Fibroblast of lung (primary cell): ENCODE results near the gene JMJD4. TPM values are rescaled to one million over a fixed set of nuclear protein-coding genes. Genes with fewer than 3 reads are reported as not detected.

Experiments used
- DNase-seq, 2 donors: peaks; one replicate each; pipeline versions ENCODE4 v3.0.0 to v3.0.0-alpha.2; 2010; ENCODE audit warnings: low read depth in 2 of 2
- H2AFZ ChIP-seq: 2 replicates; pipeline ENCODE4 v1.5.1; 2012; ENCODE audit warnings: low read length, control low read depth, inconsistent platforms
- H3K27ac ChIP-seq: 2 replicates; pipeline ENCODE4 v1.5.1; 2011; ENCODE audit warnings: low read length, control low read depth; ENCODE audit not compliant: insufficient read depth
- H3K27me3 ChIP-seq: 2 replicates; pipeline ENCODE4 v1.5.1; 2011; ENCODE audit warnings: mild to moderate bottlenecking, low read length; ENCODE audit not compliant: control insufficient read depth, insufficient read depth
- H3K36me3 ChIP-seq: 2 replicates; pipeline ENCODE4 v1.5.1; 2011; ENCODE audit warnings: low read length; ENCODE audit not compliant: control insufficient read depth, insufficient read depth
- H3K4me1 ChIP-seq: 2 replicates; pipeline ENCODE4 v1.5.1; 2011; ENCODE audit warnings: low read length; ENCODE audit not compliant: control insufficient read depth, insufficient read depth; ENCODE audit errors: extremely low read depth
- H3K4me2 ChIP-seq: 2 replicates; pipeline ENCODE4 v1.5.1; 2011; ENCODE audit warnings: low read length, control low read depth; ENCODE audit not compliant: insufficient read depth; ENCODE audit errors: extremely low read depth
- H3K4me3 ChIP-seq, 4 experiments: fragments of 200-600 bp in 1 of 4; sonication (generic) in 1 of 4; replicated peaks in 1 of 4; 2 replicates each; pipeline ENCODE4 v1.5.1; 2011 to 2016; ENCODE audit warnings: low read length in 4 of 4, low read depth in 3 of 4, mild to moderate bottlenecking in 3 of 4, control low read depth in 2 of 4, inconsistent platforms in 1 of 4, mixed read lengths in 1 of 4; ENCODE audit not compliant: insufficient read depth in 1 of 4; ENCODE audit errors: control extremely low read depth in 1 of 4
- H3K79me2 ChIP-seq: 2 replicates; pipeline ENCODE4 v1.5.1; 2012; ENCODE audit warnings: mild to moderate bottlenecking, low read length, inconsistent platforms; ENCODE audit not compliant: control insufficient read depth, insufficient read depth
- H3K9ac ChIP-seq: 2 replicates; pipeline ENCODE4 v1.5.1; 2011; ENCODE audit warnings: mild to moderate bottlenecking, low read length, control low read depth; ENCODE audit not compliant: insufficient read depth
- H3K9me3 ChIP-seq: 2 replicates; pipeline ENCODE4 v1.5.1; 2012; ENCODE audit warnings: low read depth, low read length; ENCODE audit not compliant: control insufficient read depth, insufficient read depth
- H4K20me1 ChIP-seq: 2 replicates; pipeline ENCODE4 v1.5.1; 2011; ENCODE audit warnings: low read length; ENCODE audit not compliant: control insufficient read depth, insufficient read depth; ENCODE audit errors: extremely low read depth
- EZH2 ChIP-seq: IDR thresholded peaks from 2 replicates; pipeline ENCODE4 v1.5.1; 2012; ENCODE audit warnings: low read length, control low read depth, mild to moderate bottlenecking; ENCODE audit errors: missing control alignments
- polyA plus RNA-seq, 2 donors: library from polyadenylated mRNA; depleted of rRNA in 1 of 2; stranded (reverse) in 1 of 2; unstranded in 1 of 2; fragments of >200 nt; gene quantifications; 2 replicates each; pipeline ENCODE4 v1.2.1, GENCODE V29; 2011 to 2012; ENCODE audit warnings: missing spikeins in 1 of 2
- total RNA-seq: library from RNA; depleted of rRNA; stranded (reverse); fragments of >200 nt; gene quantifications from 2 replicates; pipeline ENCODE4 v1.2.1, GENCODE V29; 2014
- TF ChIP-seq, protein P1 (sequence below), 2 donors: IDR thresholded peaks in 1 of 2; conservative IDR thresholded peaks in 1 of 2; 1 replicate in 1 of 2; 2 replicates in 1 of 2; pipeline ENCODE4 v1.5.1; 2011 to 2012; ENCODE audit warnings: low read length in 2 of 2, control low read depth in 1 of 2, inconsistent platforms in 1 of 2, low read depth in 1 of 2, mild to moderate bottlenecking in 1 of 2

Gene JMJD4
- total and polyA plus RNA-seq, 2 donors (not counting 1 experiment from before 2014, with no cell fraction given), result 12.1 to 26.4 TPM

DNA sequence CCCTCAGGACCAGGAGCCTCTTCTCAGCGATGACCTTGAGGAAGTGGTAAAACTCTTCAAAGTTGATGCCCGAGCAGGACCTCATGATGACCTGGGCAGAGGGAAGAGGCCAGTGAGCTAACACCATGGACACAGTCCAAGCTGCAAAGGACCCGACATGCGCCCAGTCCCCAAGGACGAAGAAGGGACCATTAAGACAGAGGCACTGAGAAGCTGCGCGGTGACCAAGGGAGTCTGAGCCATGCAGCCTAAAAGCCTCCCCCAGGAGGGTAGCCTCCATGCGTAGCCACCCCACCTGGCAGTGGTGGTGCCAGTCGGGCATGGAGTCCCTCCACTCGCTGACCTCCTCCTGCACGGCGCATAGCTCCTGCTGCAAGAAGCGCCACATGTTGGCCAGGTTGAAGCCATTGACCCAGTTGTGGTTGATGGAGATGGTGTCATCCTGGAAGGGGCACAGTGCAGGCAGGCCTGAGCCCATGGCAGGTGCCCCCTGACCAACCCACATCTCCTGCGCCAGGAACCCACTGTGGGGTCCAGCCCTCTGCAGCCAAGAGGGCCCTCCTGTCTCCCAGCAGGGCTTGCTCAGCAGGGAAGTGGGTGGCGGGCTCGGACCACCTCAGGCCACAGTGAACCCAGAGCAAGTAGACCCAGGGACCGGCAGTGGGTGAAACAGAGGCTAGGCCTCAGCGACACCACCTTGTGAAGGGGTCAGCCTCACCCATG is 2.4 kb downstream of the JMJD4 start:
- TF ChIP-seq, protein P1, sequence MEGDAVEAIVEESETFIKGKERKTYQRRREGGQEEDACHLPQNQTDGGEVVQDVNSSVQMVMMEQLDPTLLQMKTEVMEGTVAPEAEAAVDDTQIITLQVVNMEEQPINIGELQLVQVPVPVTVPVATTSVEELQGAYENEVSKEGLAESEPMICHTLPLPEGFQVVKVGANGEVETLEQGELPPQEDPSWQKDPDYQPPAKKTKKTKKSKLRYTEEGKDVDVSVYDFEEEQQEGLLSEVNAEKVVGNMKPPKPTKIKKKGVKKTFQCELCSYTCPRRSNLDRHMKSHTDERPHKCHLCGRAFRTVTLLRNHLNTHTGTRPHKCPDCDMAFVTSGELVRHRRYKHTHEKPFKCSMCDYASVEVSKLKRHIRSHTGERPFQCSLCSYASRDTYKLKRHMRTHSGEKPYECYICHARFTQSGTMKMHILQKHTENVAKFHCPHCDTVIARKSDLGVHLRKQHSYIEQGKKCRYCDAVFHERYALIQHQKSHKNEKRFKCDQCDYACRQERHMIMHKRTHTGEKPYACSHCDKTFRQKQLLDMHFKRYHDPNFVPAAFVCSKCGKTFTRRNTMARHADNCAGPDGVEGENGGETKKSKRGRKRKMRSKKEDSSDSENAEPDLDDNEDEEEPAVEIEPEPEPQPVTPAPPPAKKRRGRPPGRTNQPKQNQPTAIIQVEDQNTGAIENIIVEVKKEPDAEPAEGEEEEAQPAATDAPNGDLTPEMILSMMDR (conservative IDR thresholded peaks at IDR 0.05 in 1 of 2, IDR thresholded peaks at IDR 0.05 in 1 of 2; ENCODE audit: low read depth in 1 of 2, low read length in 2 of 2), result no peak
- TF ChIP-seq EZH2, result no peak
- H2AFZ ChIP-seq, result no peak overlapping the region
- H3K27me3 ChIP-seq, result no peaks in the 10 kb centered on the region
- H3K36me3 ChIP-seq, result peaks cover 6% of the 10 kb centered on the region
- no peak overlapping the region for H3K4me3 ChIP-seq
- H3K4me1 ChIP-seq, result peaks cover 4% of the 10 kb centered on the region
- no peaks in the 10 kb centered on the region for H4K20me1 ChIP-seq
- no peak overlapping the region for H3K27ac ChIP-seq
- no peak overlapping the region for H3K4me2 ChIP-seq
- H3K79me2 ChIP-seq, result peaks cover 41% of the 10 kb centered on the region
- H3K9me3 ChIP-seq, result no peaks in the 10 kb centered on the region
- H3K9ac ChIP-seq, result no peak overlapping the region
- no peak for DNase-seq

GRCh38 chr1:227731696-227732585 is 3.2 kb downstream of the JMJD4 start:
- no peak overlapping the region for H3K4me2 ChIP-seq
- H3K27ac ChIP-seq, result no peak overlapping the region
- TF ChIP-seq EZH2, result no peak
- TF ChIP-seq, protein P1 (conservative IDR thresholded peaks at IDR 0.05 in 1 of 2, IDR thresholded peaks at IDR 0.05 in 1 of 2; ENCODE audit: low read depth in 1 of 2, low read length in 2 of 2), result no peak
- no peak overlapping the region for H3K4me3 ChIP-seq
- no peaks in the 10 kb centered on the region for H3K9me3 ChIP-seq
- peaks cover 33% of the 10 kb centered on the region for H3K79me2 ChIP-seq
- H4K20me1 ChIP-seq, result no peaks in the 10 kb centered on the region
- H3K36me3 ChIP-seq, result peaks cover 6% of the 10 kb centered on the region
- peaks cover 4% of the 10 kb centered on the region for H3K4me1 ChIP-seq
- H3K27me3 ChIP-seq, result no peaks in the 10 kb centered on the region
- DNase-seq, result no peak
- no peak overlapping the region for H2AFZ ChIP-seq
- H3K9ac ChIP-seq, result no peak overlapping the region

- no peak overlapping the region for H3K27ac ChIP-seq
- TF ChIP-seq EZH2, result no peak
- TF ChIP-seq, protein P1 (conservative IDR thresholded peaks at IDR 0.05 in 1 of 2, IDR thresholded peaks at IDR 0.05 in 1 of 2; ENCODE audit: low read depth in 1 of 2, low read length in 2 of 2), result no peak
- DNase-seq, result no peak
- H3K4me3 ChIP-seq, result no peak overlapping the region
- H3K4me2 ChIP-seq, result no peak overlapping the region
- no peak overlapping the region for H2AFZ ChIP-seq
- H3K9me3 ChIP-seq, result no peaks in the 10 kb centered on the region
- peaks cover 6% of the 10 kb centered on the region for H3K36me3 ChIP-seq
- H3K79me2 ChIP-seq, result peaks cover 26% of the 10 kb centered on the region
- H4K20me1 ChIP-seq, result no peaks in the 10 kb centered on the region
- no peak overlapping the region for H3K9ac ChIP-seq
- H3K4me1 ChIP-seq, result peaks cover 4% of the 10 kb centered on the region
- no peaks in the 10 kb centered on the region for H3K27me3 ChIP-seq
Measured at GRCh38 chr1:227731241-227731677, 3.8 kb downstream of the JMJD4 start.
